Coronary artery (tissue), 2 donors: ENCODE data around the gene FBXO39.

Source experiments
- DNase-seq: peaks from one replicate; pipeline ENCODE4 v3.0.0-alpha.2; 2017; ENCODE audit warnings: low spot score
- H3K27ac ChIP-seq, 2 donors: fragments of 200-600 bp; sonication (generic); one replicate each; pipeline ENCODE4 v1.5.1; 2016 to 2019
- H3K4me3 ChIP-seq: fragments of 200-600 bp; sonication (generic); 2 replicates; pipeline ENCODE4 v1.5.1; 2016; ENCODE audit warnings: mild to moderate bottlenecking, moderate library complexity
- CTCF ChIP-seq: fragments of 200-600 bp; sonication (generic); IDR thresholded peaks from one replicate; pipeline ENCODE4 v1.5.1; 2019; ENCODE audit warnings: antibody characterized with exemption

The FBXO39 gene

DNA sequence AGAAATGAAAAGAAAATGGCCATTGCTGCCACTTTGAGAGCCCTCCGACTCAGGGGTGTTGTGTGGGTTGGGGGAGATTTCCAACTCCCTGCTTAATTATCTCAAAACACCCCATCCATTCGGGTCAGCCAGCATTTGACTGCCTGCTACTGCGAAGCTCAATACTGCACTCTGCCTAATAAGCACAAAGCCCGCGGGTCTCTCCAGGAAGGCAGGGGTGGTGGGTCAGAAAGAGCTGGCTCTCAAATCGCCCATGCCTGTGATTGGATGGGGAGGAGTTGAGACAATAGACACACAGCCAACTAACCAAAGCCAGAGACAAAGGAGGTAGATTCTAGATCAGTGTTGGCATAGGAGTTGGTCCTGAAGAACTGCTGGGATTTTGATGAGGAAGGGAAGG is 22.5 kb upstream of the FBXO39 start:
- no peak for TF ChIP-seq CTCF
- DNase-seq: no peak
- H3K4me3 ChIP-seq: no peak overlapping the region
- H3K27ac ChIP-seq: peak overlapping the region; percentile 58 to 88

DNA sequence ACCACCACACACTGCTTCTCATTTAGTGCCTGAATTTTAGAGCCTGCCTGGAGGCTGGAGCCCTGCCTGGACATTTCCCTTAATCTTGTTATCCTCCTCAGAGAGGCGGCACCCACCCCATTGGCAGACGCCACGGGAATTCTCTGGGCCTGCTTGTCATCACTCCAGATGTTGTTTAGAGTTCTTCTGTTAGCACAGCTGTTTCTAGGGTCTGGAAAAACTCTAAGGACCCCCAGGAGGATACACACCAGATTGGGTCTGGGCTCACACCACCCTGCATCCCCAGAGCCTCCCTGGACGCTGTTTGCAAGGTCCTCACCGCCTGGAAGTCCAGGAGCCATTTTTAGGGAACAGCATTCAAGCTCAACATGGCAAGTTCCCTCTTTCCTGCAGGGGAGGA is 20.7 kb upstream of the FBXO39 start:
- DNase-seq: no peak
- Histone ChIP-seq H3K4me3 (peak overlapping the region; percentile 71), H3K27ac (peak overlapping the region; percentile 71 to 89)
- no peak for TF ChIP-seq CTCF

- DNase-seq: no peak
- Histone ChIP-seq H3K4me3 (peak within 1 kb of the TSS; percentile 71), H3K27ac (peak within 1 kb of the TSS; percentile 71 to 89)
- no peak for TF ChIP-seq CTCF
These were observed 20.3 kb upstream of the FBXO39 start, which contains the start of gene XAF1 for GRCh38 chr17:6755731-6756184. Gene XAF1 (plus strand): TSS chr17:6756046. CDS start chr17:6756079, 33 bp downstream.

- no peak for DNase-seq
These were observed 19.5 kb upstream of the FBXO39 start for GRCh38 chr17:6756425-6757031.

GRCh38 chr17:6757747-6758146 is 18.3 kb upstream of the FBXO39 start:
- DNase-seq: no peak
- TF ChIP-seq CTCF: no peak
- Histone ChIP-seq H3K27ac (no peak overlapping the region), H3K4me3 (no peak overlapping the region)

More at GRCh38 chr17:6756425-6757031, 19.5 kb upstream of the FBXO39 start:
- no peak for TF ChIP-seq CTCF
- Histone ChIP-seq H3K4me3 (peak overlapping the region; percentile 71), H3K27ac (peak overlapping the region; percentile 71 to 89)

DNA sequence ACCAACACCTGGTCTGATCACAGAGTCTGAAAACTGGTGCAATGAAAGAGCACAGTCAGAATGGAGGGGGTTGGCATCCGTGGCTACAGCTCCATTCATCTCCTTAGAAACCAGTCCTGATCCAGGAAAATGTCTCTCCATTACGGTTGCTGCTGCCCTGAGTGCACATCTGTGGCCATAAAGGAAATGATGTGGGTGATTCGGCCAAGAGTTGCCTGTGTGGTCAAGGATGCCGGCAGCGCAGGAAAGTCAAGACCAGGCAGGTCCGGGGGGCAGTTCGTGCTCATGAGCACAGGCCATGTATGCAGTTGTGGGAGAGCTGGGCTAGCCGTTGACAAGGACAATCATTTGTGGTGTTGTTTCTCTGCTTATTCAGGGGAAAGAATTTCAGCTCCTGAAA is 14.2 kb upstream of the FBXO39 start:
- TF ChIP-seq CTCF: no peak
- no peak overlapping the region for H3K4me3 ChIP-seq
- no peak overlapping the region for H3K27ac ChIP-seq
- DNase-seq: no peak

DNA sequence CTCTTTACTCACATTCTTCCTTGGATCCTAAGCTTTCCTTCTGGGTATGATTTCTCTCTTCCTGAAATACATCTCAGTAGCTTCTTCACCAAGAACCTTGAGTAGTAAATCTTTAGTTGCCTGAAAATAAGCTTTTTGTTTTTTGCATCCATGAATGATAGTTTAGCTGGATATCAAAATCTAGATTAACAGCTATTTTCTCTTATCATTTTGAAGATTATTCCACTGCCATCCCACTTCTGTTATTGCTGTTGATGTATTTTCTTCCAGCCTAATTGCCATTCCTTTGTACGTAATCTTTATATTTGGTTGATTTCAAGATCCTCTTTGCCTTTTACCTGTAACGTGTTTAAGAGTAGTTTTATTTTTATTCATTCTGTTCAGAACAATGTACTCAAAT is 7.6 kb upstream of the FBXO39 start:
- H3K27ac ChIP-seq: no peak overlapping the region
- H3K4me3 ChIP-seq: no peak overlapping the region
- DNase-seq: no peak
- TF ChIP-seq CTCF: no peak
